Pancreas (tissue), 10 donors: Measurements from ENCODE around the gene PRTFDC1. TPM values are rescaled to one million over a fixed set of nuclear protein-coding genes. Genes with fewer than 3 reads are reported as not detected.

ENCODE experiments used
- ATAC-seq, 4 donors: fragments of 200-7000 bp; cut with Tn5 transposase; one replicate each; pipeline versions ENCODE4 v1.8.0 to v1.9.1; 2020; ENCODE audit warnings: mild to moderate bottlenecking in 4 of 4, moderate library complexity in 4 of 4
- DNase-seq, 6 donors: peaks; one replicate each; pipeline ENCODE4 v3.0.0-alpha.2; 2020
- FAIRE-seq: peaks from 2 replicates; lab custom pipeline; 2012; peaks lifted over from hg19 to GRCh38; lab: Jason Lieb, UNC
- H3K27ac ChIP-seq, 4 donors: fragments of 200-600 bp; sonication (generic); 1 replicate in 3 of 4; 2 replicates in 1 of 4; pipeline versions ENCODE4 v1.5.0 to v1.8.0; 2020
- H3K27me3 ChIP-seq, 4 donors: fragments of 200-600 bp; one replicate each; pipeline ENCODE4 v1.8.0; 2021
- H3K36me3 ChIP-seq, 3 donors: fragments of 200-600 bp; sonication (generic) in 1 of 3; one replicate each; pipeline versions ENCODE4 v1.5.0 to v1.8.0; 2020 to 2021
- H3K4me1 ChIP-seq, 3 donors: fragments of 200-600 bp; one replicate each; pipeline ENCODE4 v1.8.0; 2021
- H3K4me3 ChIP-seq, 4 donors: fragments of 200-600 bp; sonication (generic) in 2 of 4; one replicate each; pipeline versions ENCODE4 v1.5.0 to v1.8.0; 2020 to 2021
- H3K9me3 ChIP-seq, 4 donors: fragments of 200-600 bp; one replicate each; pipeline ENCODE4 v1.8.0; 2021
- WGBS, 2 donors: extraction: QIAGEN DNeasy Blood & Tissue Kit; methylation state at CpG; one replicate each; pipeline ENCODE4 v1.1.7; 2013; 5-methylcytosine and 5-hydroxymethylcytosine counted together
- intact Hi-C, 3 donors: fragments of 100-400 bp; cut with DNase I; formaldehyde crosslinking; loops; one replicate each; pipeline versions ENCODE4 v1.11.1 to v1.14.2; 2022
- polyA plus RNA-seq, 2 donors: library from polyadenylated mRNA; stranded (reverse); fragments of 200-250 nt; gene quantifications; one replicate each; pipeline ENCODE4 v1.2.3, GENCODE V29; 2013
- total RNA-seq, 6 donors: library from RNA; stranded (reverse); fragmentation: NEBNext Ultra II Directional in 4 of 6; extraction: Animal tissue kit (Norgen Biotek cat#: 25700) in 4 of 6; gene quantifications; one replicate each; pipeline versions ENCODE4 v1.2.1 to v1.2.4, GENCODE V29; 2021 to 2023
- TF ChIP-seq, protein P1 (sequence below), 4 donors: fragments of 200-600 bp; sonication (generic) in 3 of 4; IDR thresholded peaks; one replicate each; pipeline versions ENCODE4 v1.5.0 to v1.8.0; 2021; ENCODE audit warnings: antibody characterized with exemption in 4 of 4
- donor health status: healthy with polysubstance abuse.
- donor health status: DM: no; HTN: no; CAD: no; lungs with moderate emphysema.
- donor health status: DM: no; HTN: no; CAD: no.
- donor health status: control.
- donor health status: control.
- donor health status: Bipolar disorder and iron deficiency.
- donor health status: DM: yes; HTN: yes; CAD: no.
- donor health status: DM: no; HTN: no; CAD: no.
- donor health status: DM: no; HTN: no; CAD: no.
- donor health status: DM: yes; HTN: yes; CAD: no.

Gene PRTFDC1, protein sequence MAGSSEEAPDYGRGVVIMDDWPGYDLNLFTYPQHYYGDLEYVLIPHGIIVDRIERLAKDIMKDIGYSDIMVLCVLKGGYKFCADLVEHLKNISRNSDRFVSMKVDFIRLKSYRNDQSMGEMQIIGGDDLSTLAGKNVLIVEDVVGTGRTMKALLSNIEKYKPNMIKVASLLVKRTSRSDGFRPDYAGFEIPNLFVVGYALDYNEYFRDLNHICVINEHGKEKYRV
- 1 to 10 TPM; 1.7 to 4.0 (median 2.8) TPM for total RNA-seq
- 1 to 10 TPM; 2.2 to 6.1 TPM for polyA plus RNA-seq

DNA sequence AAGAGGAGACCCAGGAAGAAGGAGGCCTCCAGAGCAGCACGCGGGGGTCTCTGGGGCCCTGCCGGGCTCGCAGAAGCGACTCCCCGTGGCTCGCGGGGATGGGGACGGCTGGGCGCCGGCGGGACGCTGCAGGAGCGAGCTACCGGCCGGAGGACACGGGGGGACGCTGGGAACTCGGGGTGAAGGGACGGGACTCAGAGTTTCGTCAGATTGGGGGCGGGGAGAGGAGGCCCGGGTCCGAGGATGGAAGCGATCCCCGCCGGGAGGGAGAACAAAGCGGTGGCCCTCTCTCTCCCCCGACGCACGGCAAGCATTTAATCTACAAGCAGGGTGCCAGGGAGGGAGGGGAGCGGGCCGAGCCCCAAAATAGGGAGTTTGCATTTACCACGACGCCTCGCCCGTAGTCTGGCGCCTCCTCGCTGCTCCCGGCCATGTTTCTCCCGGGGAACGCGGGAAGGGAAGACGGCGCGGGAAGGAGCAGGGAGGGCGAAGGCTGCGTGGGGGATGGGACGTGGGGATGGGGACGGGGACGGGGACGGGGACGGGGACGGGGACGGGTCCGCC, at the start of gene PRTFDC1:
PRTFDC1 (minus strand) TSS at position 464 of the 564 bp plus-strand sequence; CDS start at position 433, 31 bp downstream.
- no peaks in the 10 kb centered on the region for H3K36me3 ChIP-seq
- intact Hi-C loops: no loop called here
- TF ChIP-seq, protein P1, sequence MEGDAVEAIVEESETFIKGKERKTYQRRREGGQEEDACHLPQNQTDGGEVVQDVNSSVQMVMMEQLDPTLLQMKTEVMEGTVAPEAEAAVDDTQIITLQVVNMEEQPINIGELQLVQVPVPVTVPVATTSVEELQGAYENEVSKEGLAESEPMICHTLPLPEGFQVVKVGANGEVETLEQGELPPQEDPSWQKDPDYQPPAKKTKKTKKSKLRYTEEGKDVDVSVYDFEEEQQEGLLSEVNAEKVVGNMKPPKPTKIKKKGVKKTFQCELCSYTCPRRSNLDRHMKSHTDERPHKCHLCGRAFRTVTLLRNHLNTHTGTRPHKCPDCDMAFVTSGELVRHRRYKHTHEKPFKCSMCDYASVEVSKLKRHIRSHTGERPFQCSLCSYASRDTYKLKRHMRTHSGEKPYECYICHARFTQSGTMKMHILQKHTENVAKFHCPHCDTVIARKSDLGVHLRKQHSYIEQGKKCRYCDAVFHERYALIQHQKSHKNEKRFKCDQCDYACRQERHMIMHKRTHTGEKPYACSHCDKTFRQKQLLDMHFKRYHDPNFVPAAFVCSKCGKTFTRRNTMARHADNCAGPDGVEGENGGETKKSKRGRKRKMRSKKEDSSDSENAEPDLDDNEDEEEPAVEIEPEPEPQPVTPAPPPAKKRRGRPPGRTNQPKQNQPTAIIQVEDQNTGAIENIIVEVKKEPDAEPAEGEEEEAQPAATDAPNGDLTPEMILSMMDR (IDR thresholded peaks at IDR 0.05): no peak
- no peaks in the 10 kb centered on the region for H3K27me3 ChIP-seq
- peak within 1 kb of the TSS; percentile 34 to 63 (median 58) for H3K4me3 ChIP-seq
- H3K27ac ChIP-seq: peak within 1 kb of the TSS; percentile 22 to 58 (median 32)
- 7 to 8% methylated on average over 30 to 56 of the region's 56 CpGs for WGBS, 2 donors
- ATAC-seq (peak; percentile 67 to 80 (median 74)), FAIRE-seq (no peak), DNase-seq (peak; percentile 23 to 77 (median 54))
- peaks cover 0 to 4% (median 0%) of the 10 kb centered on the region in 3 donors for H3K4me1 ChIP-seq
- no peaks in the 10 kb centered on the region for H3K9me3 ChIP-seq

DNA sequence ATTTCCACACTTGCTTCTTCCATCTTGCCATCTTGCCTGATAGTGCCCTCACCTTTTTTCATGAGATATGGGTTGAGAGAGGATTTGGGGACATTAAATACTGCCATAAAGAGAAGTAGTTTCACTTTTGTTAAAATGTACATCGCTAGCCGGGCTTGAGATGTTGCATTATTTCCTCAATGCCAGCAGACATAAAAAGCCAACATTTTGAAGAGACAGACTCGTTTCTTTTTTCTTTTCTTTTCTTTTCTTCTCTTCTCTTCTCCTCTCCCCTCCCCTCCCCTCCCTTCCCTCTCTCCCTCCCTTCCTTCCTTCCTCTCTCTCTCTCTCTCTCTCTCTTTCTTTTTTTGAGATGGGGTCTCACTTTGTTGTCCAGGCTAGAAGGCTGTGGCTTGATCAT, 45.6 kb upstream of the PRTFDC1 start:
- intact Hi-C loops: no loop called here
- Histone ChIP-seq H3K36me3 (no peaks in the 10 kb centered on the region), H3K9me3 (no peaks in the 10 kb centered on the region), H3K4me3 (no peak overlapping the region), H3K4me1 (no peaks in the 10 kb centered on the region), H3K27ac (no peak overlapping the region), H3K27me3 (no peaks in the 10 kb centered on the region)
- TF ChIP-seq, protein P1 (IDR thresholded peaks at IDR 0.05): no peak
- no peak for DNase-seq
- 80 to 86% methylated on average over 3 of the region's 3 CpGs for WGBS, 2 donors
- ATAC-seq: no peak
- FAIRE-seq: no peak

DNA sequence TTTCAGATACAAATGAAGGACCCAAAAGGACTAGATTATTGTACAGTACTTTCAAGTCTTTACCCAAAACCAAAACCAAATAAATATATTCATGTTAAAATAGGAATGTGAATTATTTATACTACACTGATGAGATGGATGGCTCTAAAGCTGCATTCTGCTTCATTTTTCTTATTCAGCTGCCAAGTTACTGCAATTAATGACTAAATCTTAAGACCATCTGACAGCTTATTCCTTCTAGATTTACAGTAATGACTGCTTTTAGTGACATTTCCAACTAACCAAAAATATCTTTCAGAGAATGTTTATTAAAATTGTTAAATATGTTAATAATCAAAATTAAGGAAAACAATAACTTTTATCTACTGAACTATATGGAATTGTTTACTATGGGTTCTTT, 42.7 kb upstream of the PRTFDC1 start:
- Histone ChIP-seq H3K27ac (no peak overlapping the region), H3K9me3 (no peaks in the 10 kb centered on the region), H3K36me3 (no peaks in the 10 kb centered on the region), H3K27me3 (no peaks in the 10 kb centered on the region), H3K4me1 (no peaks in the 10 kb centered on the region), H3K4me3 (no peak overlapping the region)
- intact Hi-C loops: no loop called here
- ATAC-seq (no peak), FAIRE-seq (no peak), DNase-seq (no peak)
- TF ChIP-seq, protein P1 (IDR thresholded peaks at IDR 0.05): no peak

DNA sequence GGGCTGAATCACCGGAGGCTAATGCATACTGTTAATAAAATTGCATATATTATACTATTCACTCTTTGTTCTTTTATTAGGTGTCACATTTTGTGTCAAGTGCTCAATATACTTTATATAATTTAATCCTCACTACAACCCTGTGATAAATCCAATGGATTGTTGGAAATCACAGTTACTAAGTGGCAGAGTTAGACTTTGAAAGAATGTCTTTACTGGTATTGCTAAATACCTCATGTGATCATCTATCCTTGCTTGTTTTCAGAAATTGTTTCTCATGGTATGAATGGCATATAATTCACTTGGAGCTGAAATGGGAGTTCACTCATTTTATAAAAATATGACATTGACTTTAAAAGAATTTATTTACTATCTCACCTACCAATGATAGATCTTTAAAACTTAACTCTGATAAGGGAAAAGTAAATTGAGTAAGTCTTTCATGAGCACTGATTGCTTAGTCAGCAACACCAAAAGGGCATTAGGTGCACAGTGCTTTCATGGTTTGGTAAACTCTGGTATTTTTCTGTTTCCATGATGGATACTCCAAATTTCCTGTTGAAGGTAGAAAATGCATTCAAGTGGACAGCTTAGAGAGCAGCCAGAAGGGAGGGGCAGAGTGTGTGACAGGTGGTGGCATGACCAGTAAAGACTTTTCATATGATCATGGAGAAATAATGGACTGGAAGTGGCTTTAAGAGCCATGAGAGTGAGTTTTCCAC, 41.0 kb upstream of the PRTFDC1 start:
- no peak for FAIRE-seq
- Histone ChIP-seq H3K36me3 (no peaks in the 10 kb centered on the region), H3K9me3 (no peaks in the 10 kb centered on the region), H3K4me3 (no peak overlapping the region), H3K27ac (no peak overlapping the region), H3K4me1 (peaks cover 7 to 8% (median 7%) of the 10 kb centered on the region in 3 donors), H3K27me3 (no peaks in the 10 kb centered on the region)
- WGBS, 2 donors: 94 to 100% methylated on average over 1 of the region's 1 CpG
- no peak for ATAC-seq
- DNase-seq: no peak
- TF ChIP-seq, protein P1 (IDR thresholded peaks at IDR 0.05): no peak
- intact Hi-C loops: loop anchor here in 1 of 3 donors (5.0 kb wide), 1 partner anchor 351 kb away; no protein-coding TSS in a partner anchor
